MM.1S (cell line): ENCODE measurements around the gene MAP2K6.

Experiments used
- EZH2 ChIP-seq: fragments of 300-600 bp; sonication (generic); optimal IDR thresholded peaks from 2 replicates; pipeline ENCODE3; 2017; ENCODE audit warnings: low read depth, mild to moderate bottlenecking, antibody characterized with exemption, low read length, mixed read lengths
- TF ChIP-seq, protein P1 (sequence below): fragments of 300-600 bp; sonication (generic); IDR thresholded peaks from 2 replicates; pipeline ENCODE4 v1.5.1; 2016; ENCODE audit warnings: antibody characterized with exemption, low read length, mixed read lengths

DNA sequence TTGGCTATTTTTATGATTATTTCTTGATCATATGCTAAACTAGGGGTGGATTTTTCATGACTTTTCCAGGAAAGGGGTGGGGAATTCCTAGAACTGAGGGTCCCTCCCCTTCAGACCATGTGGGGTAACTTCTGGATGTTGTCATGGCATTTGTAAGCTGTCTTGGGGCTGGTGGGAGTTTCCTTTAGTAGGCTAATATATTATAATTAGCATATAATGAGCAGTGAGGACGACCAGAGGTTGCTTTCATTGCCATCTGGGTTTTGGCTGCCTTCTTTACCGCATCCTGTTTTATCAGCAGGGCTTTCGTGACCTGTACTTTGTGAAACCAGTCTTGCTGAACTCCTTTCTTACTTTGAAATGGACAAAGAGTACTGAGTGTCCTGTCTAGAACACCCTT is 47.2 kb upstream of the MAP2K6 start:
- TF ChIP-seq, protein P1, sequence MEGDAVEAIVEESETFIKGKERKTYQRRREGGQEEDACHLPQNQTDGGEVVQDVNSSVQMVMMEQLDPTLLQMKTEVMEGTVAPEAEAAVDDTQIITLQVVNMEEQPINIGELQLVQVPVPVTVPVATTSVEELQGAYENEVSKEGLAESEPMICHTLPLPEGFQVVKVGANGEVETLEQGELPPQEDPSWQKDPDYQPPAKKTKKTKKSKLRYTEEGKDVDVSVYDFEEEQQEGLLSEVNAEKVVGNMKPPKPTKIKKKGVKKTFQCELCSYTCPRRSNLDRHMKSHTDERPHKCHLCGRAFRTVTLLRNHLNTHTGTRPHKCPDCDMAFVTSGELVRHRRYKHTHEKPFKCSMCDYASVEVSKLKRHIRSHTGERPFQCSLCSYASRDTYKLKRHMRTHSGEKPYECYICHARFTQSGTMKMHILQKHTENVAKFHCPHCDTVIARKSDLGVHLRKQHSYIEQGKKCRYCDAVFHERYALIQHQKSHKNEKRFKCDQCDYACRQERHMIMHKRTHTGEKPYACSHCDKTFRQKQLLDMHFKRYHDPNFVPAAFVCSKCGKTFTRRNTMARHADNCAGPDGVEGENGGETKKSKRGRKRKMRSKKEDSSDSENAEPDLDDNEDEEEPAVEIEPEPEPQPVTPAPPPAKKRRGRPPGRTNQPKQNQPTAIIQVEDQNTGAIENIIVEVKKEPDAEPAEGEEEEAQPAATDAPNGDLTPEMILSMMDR = no peak
- no peak for TF ChIP-seq EZH2
